Suprapubic skin (tissue), 4 donors: ENCODE data around the gene FA2H. TPM values are rescaled to one million over a fixed set of nuclear protein-coding genes. Genes with fewer than 3 reads are reported as not detected.

Experiments
- DNase-seq, 2 donors: peaks; one replicate each; pipeline ENCODE4 v3.0.0-alpha.2; 2019; ENCODE audit warnings: low spot score in 2 of 2
- H3K27ac ChIP-seq: fragments of 200-600 bp; sonication (generic); one replicate; pipeline ENCODE4 v1.5.1; 2019
- H3K27me3 ChIP-seq: fragments of 200-600 bp; sonication (generic); one replicate; pipeline ENCODE4 v1.5.1; 2019
- H3K36me3 ChIP-seq: fragments of 200-600 bp; sonication (generic); one replicate; pipeline ENCODE4 v1.5.1; 2019
- H3K4me1 ChIP-seq: fragments of 200-600 bp; sonication (generic); one replicate; pipeline ENCODE4 v1.5.1; 2019
- H3K4me3 ChIP-seq: fragments of 200-600 bp; sonication (generic); one replicate; pipeline ENCODE4 v1.5.1; 2019; ENCODE audit warnings: mild to moderate bottlenecking
- H3K9me3 ChIP-seq: fragments of 200-600 bp; sonication (generic); one replicate; pipeline ENCODE4 v1.5.1; 2019
- CTCF ChIP-seq, 2 donors: fragments of 200-600 bp in 1 of 2; fragments of 450-650 bp in 1 of 2; sonication (generic) in 1 of 2; IDR thresholded peaks; one replicate each; pipeline ENCODE4 v1.5.1; 2016 to 2019; ENCODE audit warnings: antibody characterized with exemption in 2 of 2, mild to moderate bottlenecking in 1 of 2, moderate library complexity in 1 of 2
- EP300 ChIP-seq: sonication (generic); formaldehyde crosslinking; IDR thresholded peaks from one replicate; pipeline ENCODE4 v1.6.1; 2017; ENCODE audit warnings: antibody characterized with exemption
- POLR2A ChIP-seq, 2 donors: fragments of 450-650 bp; IDR thresholded peaks; one replicate each; pipeline ENCODE4 v1.6.1; 2017; ENCODE audit warnings: antibody characterized with exemption in 2 of 2, mild to moderate bottlenecking in 2 of 2, moderate library complexity in 2 of 2
- POLR2AphosphoS5 ChIP-seq, 3 donors: sonication (generic); formaldehyde crosslinking; IDR thresholded peaks; one replicate each; pipeline ENCODE4 v1.6.1; 2017; ENCODE audit warnings: antibody characterized with exemption in 3 of 3
- WGBS: methylation state at CpG from one replicate; pipeline ENCODE4 v1.1.5; 2018; 5-methylcytosine and 5-hydroxymethylcytosine counted together
- total RNA-seq, 4 donors: library from RNA; depleted of rRNA; stranded (reverse); fragments of >200 nt; gene quantifications; one replicate each; pipeline ENCODE4 v1.1.0, GENCODE V29; 2016

The FA2H gene
- total RNA-seq, 4 donors from 2014 or later: 6.8 to 11.3 (median 8.8) TPM

DNA sequence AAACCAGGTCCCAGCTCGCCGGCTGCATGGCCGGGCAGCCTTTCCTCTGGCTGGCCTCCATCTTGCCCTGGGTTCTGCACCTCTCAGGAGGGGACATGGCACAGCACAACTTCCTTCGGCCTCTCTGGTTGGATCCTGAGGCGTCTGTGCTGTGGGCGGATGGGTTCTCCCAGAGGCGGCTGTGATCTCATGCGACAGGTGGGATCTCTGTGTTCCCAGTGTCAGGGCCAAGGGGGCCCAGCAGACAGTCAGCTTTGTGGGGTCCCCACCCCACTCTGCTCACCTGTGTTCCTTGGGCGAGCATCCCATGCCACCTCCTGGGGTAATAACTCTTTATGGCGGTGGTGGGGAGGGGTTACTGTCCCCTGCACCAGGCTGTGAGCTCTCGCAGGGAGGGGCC is 35.8 kb downstream of the FA2H start:
- Histone ChIP-seq H3K4me1 (peaks cover 25% of the 10 kb centered on the region), H3K9me3 (no peaks in the 10 kb centered on the region), H3K4me3 (no peak overlapping the region), H3K27me3 (peaks cover 16% of the 10 kb centered on the region), H3K27ac (no peak overlapping the region), H3K36me3 (no peaks in the 10 kb centered on the region)
- no peak for DNase-seq
- WGBS: 87% methylated on average over 11 of the region's 11 CpGs
- TF ChIP-seq CTCF (IDR thresholded peaks at IDR 0.05) (no peak), EP300 (no peak), POLR2A (IDR thresholded peaks at IDR 0.05) (no peak), POLR2AphosphoS5 (IDR thresholded peaks at IDR 0.05) (no peak)

DNA sequence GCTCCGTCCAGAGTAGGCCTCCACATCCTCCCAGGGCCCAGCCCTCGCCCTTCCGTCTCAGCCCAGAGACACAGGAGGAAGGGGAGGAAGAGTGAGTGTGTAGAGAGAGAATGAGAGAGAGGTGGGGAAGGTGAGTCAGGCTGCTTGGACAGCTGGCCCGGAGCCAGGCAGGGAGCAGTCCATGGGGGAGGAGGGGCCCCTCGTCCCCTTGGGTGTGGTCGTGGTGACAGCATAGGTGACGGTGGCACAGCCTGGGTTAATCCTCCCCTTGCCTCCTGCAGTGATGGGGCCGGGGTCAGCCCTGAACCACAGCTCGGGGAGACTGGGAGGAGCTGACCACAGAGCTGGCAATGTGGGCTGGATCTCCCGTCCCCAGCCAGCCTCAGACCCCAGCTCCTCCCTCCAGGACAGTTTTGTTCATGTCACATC is 36.5 kb downstream of the FA2H start:
- H3K36me3 ChIP-seq: no peaks in the 10 kb centered on the region
- peaks cover 20% of the 10 kb centered on the region for H3K4me1 ChIP-seq
- peaks cover 16% of the 10 kb centered on the region for H3K27me3 ChIP-seq
- TF ChIP-seq CTCF (IDR thresholded peaks at IDR 0.05): no peak
- no peak for TF ChIP-seq EP300
- no peak for TF ChIP-seq POLR2AphosphoS5 (IDR thresholded peaks at IDR 0.05)
- no peak for TF ChIP-seq POLR2A (IDR thresholded peaks at IDR 0.05)
- WGBS: 56% methylated on average over 10 of the region's 10 CpGs
- H3K27ac ChIP-seq: no peak overlapping the region
- no peak for DNase-seq
- H3K9me3 ChIP-seq: no peaks in the 10 kb centered on the region
- H3K4me3 ChIP-seq: no peak overlapping the region

- no peak overlapping the region for H3K4me3 ChIP-seq
- H3K27me3 ChIP-seq: peaks cover 16% of the 10 kb centered on the region
- WGBS: 78% methylated on average over 6 of the region's 6 CpGs
- no peak for DNase-seq
- H3K4me1 ChIP-seq: peaks cover 15% of the 10 kb centered on the region
- no peaks in the 10 kb centered on the region for H3K36me3 ChIP-seq
- no peak overlapping the region for H3K27ac ChIP-seq
- no peak for TF ChIP-seq EP300
- TF ChIP-seq CTCF (IDR thresholded peaks at IDR 0.05): no peak
- no peak for TF ChIP-seq POLR2A (IDR thresholded peaks at IDR 0.05)
- no peak for TF ChIP-seq POLR2AphosphoS5 (IDR thresholded peaks at IDR 0.05)
- no peaks in the 10 kb centered on the region for H3K9me3 ChIP-seq
Measured at GRCh38 chr16:74737521-74737920, 37.1 kb downstream of the FA2H start.

DNA sequence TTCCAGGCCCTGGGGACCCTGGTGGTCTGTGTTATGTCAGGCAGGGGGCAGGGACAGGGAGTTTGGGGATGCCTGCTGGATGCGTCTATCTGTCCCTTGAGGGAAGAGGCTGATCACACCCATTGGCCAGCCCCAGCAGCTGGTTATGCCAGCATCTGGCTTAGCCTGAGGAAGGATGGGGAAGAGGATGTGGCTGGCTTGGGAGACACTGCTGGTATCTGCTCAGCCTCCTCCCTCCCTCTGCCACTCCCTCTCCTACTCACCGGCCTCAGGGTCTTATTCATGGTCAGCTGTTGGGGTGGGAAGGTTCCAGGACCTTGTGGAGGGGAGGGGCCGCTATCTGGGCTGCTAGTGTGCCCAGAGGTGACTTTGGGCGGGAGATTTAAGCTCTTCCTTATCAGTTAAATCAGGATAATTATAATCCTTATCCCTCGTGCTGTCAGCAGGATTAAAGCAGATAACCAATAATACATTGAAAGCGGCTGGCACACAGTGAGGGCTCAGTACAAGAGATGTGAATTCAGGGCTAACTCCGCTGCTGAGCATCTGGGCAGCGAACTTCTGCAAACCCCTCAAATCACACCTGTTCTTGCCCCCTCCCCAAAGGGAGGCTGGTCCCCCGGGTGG is 38.0 kb downstream of the FA2H start:
- Histone ChIP-seq H3K9me3 (no peaks in the 10 kb centered on the region), H3K4me3 (no peak overlapping the region), H3K27me3 (peaks cover 16% of the 10 kb centered on the region), H3K36me3 (no peaks in the 10 kb centered on the region), H3K27ac (no peak overlapping the region), H3K4me1 (peaks cover 10% of the 10 kb centered on the region)
- WGBS: 61% methylated on average over 9 of the region's 9 CpGs
- no peak for DNase-seq
- TF ChIP-seq POLR2AphosphoS5 (IDR thresholded peaks at IDR 0.05) (no peak), EP300 (no peak), CTCF (IDR thresholded peaks at IDR 0.05) (no peak), POLR2A (IDR thresholded peaks at IDR 0.05) (no peak)

- H3K4me1 ChIP-seq: peaks cover 4% of the 10 kb centered on the region
- no peak for TF ChIP-seq POLR2A (IDR thresholded peaks at IDR 0.05)
- TF ChIP-seq CTCF (IDR thresholded peaks at IDR 0.05): no peak
- no peak for TF ChIP-seq POLR2AphosphoS5 (IDR thresholded peaks at IDR 0.05)
- TF ChIP-seq EP300: no peak
- H3K4me3 ChIP-seq: no peak overlapping the region
- peaks cover 16% of the 10 kb centered on the region for H3K27me3 ChIP-seq
- no peak for DNase-seq
- H3K9me3 ChIP-seq: no peaks in the 10 kb centered on the region
- H3K27ac ChIP-seq: no peak overlapping the region
- no peaks in the 10 kb centered on the region for H3K36me3 ChIP-seq
- WGBS: 89% methylated on average over 3 of the region's 3 CpGs
Measured at GRCh38 chr16:74735554-74735953, 39.1 kb downstream of the FA2H start.
